Right lobe of liver (tissue), 6 donors: ENCODE data around the gene ZNF275. TPM values are rescaled to one million over a fixed set of nuclear protein-coding genes. Genes with fewer than 3 reads are reported as not detected.

ENCODE experiments used
- ATAC-seq, 4 donors: fragments of 200-7000 bp; cut with Tn5 transposase; one replicate each; pipeline ENCODE4 v1.9.1; 2020; ENCODE audit warnings: mild to moderate bottlenecking in 4 of 4, moderate library complexity in 4 of 4
- DNase-seq, 3 donors: peaks; one replicate each; pipeline ENCODE4 v3.0.0-alpha.2; 2020
- H3K27ac ChIP-seq, 3 donors: fragments of 200-600 bp; one replicate each; pipeline ENCODE4 v1.8.0; 2022
- H3K27me3 ChIP-seq, 2 donors: fragments of 200-600 bp; one replicate each; pipeline ENCODE4 v1.8.0; 2022
- H3K36me3 ChIP-seq, 4 donors: fragments of 200-600 bp; sonication (generic) in 1 of 4; one replicate each; pipeline versions ENCODE4 v1.5.1 to v1.8.0; 2017 to 2022; ENCODE audit warnings: control low read depth in 1 of 4
- H3K4me1 ChIP-seq, 4 donors: fragments of 200-600 bp; sonication (generic) in 1 of 4; one replicate each; pipeline versions ENCODE4 v1.5.1 to v1.8.0; 2017 to 2022; ENCODE audit warnings: control low read depth in 1 of 4
- H3K4me3 ChIP-seq, 3 donors: fragments of 200-600 bp; one replicate each; pipeline ENCODE4 v1.8.0; 2022
- H3K9me3 ChIP-seq, 4 donors: fragments of 200-600 bp; sonication (generic) in 1 of 4; one replicate each; pipeline versions ENCODE4 v1.5.1 to v1.8.0; 2017 to 2022; ENCODE audit warnings: control low read depth in 1 of 4
- POLR2A ChIP-seq: fragments of 450-650 bp; IDR thresholded peaks from one replicate; pipeline ENCODE4 v1.6.1; 2017; ENCODE audit warnings: antibody characterized with exemption, mild to moderate bottlenecking
- WGBS: methylation state at CpG from one replicate; pipeline ENCODE4 v1.1.6; 2018; ENCODE audit warnings: low coverage, low lambda C conversion rate; ENCODE audit not compliant: insufficient coverage; ENCODE audit errors: missing lambda C conversion rate; 5-methylcytosine and 5-hydroxymethylcytosine counted together
- intact Hi-C, 2 donors: fragments of 100-400 bp; cut with DNase I; formaldehyde crosslinking; loops; one replicate each; pipeline versions ENCODE4 v1.11.2 to v1.14.1; 2022
- total RNA-seq, 6 experiments: library from RNA; depleted of rRNA in 2 of 6; stranded (reverse); fragments of >200 nt in 2 of 6; fragmentation: NEBNext Ultra II Directional in 3 of 6; extraction: Animal tissue kit (Norgen Biotek cat#: 25700) in 3 of 6; gene quantifications; one replicate each; pipeline versions ENCODE4 v1.1.0 to v1.2.4, GENCODE V29; 2016 to 2023
- TF ChIP-seq, protein P1 (sequence below), 4 donors: fragments of 200-600 bp in 3 of 4; fragments of 450-650 bp in 1 of 4; IDR thresholded peaks; one replicate each; pipeline versions ENCODE4 v1.5.1 to v1.8.0; 2016 to 2022; ENCODE audit warnings: antibody characterized with exemption in 4 of 4, mild to moderate bottlenecking in 2 of 4
- donor health status: DM: no; HTN: yes; CAD: no.
- donor health status: DM: no; HTN: no; CAD: no.
- donor health status: DM: no; HTN: no; CAD: no.
- donor health status: DM: no; HTN: yes; CAD: no.
- donor health status: DM: no; HTN: yes; CAD: no.

ZNF275 gene
- total RNA-seq, 6 experiments from 2014 or later: 8.1 to 12.0 (median 10.3) TPM

DNA sequence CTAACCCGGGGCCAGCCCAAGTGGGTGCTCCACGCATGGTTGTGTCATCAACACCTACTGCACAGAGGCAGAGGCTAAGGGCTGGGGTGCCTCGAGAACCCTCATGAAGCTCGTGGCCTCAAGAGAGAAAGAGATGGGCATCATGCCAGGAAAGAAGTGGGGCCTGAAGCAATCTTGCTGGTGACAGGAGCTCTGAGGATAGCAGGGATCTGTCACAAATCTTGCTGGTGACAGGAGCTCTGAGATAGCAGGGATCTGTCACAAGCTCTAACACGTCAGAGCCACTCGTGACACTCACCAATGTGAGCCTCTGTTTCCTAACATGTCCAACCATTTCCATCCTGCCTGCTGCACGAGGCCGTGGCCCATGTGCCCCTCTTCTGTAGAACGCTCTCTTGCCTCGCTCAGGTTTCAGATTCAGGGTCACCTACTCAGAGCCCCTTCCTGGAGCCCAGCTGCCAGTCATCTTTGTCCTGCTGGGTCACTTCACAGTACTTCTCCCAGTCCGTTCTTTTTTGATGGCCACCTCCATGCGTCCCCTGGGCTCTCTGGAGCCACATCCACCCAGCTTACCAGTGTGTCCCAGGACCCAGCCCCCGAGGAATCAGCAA is 46.1 kb downstream of the ZNF275 start:
- H3K4me3 ChIP-seq: no peak overlapping the region
- H3K9me3 ChIP-seq: no peaks in the 10 kb centered on the region
- 71% methylated on average over 9 of the region's 13 CpGs for WGBS
- TF ChIP-seq, protein P1, sequence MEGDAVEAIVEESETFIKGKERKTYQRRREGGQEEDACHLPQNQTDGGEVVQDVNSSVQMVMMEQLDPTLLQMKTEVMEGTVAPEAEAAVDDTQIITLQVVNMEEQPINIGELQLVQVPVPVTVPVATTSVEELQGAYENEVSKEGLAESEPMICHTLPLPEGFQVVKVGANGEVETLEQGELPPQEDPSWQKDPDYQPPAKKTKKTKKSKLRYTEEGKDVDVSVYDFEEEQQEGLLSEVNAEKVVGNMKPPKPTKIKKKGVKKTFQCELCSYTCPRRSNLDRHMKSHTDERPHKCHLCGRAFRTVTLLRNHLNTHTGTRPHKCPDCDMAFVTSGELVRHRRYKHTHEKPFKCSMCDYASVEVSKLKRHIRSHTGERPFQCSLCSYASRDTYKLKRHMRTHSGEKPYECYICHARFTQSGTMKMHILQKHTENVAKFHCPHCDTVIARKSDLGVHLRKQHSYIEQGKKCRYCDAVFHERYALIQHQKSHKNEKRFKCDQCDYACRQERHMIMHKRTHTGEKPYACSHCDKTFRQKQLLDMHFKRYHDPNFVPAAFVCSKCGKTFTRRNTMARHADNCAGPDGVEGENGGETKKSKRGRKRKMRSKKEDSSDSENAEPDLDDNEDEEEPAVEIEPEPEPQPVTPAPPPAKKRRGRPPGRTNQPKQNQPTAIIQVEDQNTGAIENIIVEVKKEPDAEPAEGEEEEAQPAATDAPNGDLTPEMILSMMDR (IDR thresholded peaks at IDR 0.05): no peak
- no peak for TF ChIP-seq POLR2A
- DNase-seq (no peak), ATAC-seq (no peak)
- peaks cover 0 to 4% (median 0%) of the 10 kb centered on the region in 4 donors for H3K4me1 ChIP-seq
- H3K36me3 ChIP-seq: no peaks in the 10 kb centered on the region
- H3K27ac ChIP-seq: no peak overlapping the region
- no peaks in the 10 kb centered on the region for H3K27me3 ChIP-seq
- intact Hi-C loops: no loop called here

DNA sequence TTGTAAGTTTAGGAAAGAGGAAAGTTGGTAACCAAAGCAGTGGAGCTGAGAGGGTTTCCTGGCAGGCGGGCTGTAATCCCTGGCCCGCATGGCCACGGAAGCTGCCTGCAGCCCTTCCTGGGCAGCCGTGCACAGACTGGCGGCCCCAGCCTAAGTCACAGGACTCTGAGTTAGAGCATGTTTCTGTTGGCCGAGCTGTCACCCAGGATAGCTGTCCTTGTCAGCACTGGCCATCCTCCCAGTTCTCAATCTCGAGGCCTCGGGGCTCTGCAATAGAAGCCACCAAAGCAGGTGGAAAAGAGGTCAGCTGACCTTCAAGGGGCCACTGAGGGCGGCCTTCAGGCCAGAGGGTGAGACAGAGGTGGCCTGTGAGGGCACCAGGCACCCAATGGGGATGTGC is 46.7 kb downstream of the ZNF275 start:
- intact Hi-C loops: no loop called here
- DNase-seq (no peak), ATAC-seq (no peak)
- Histone ChIP-seq H3K36me3 (no peaks in the 10 kb centered on the region), H3K4me3 (no peak overlapping the region), H3K4me1 (peaks cover 0 to 4% (median 0%) of the 10 kb centered on the region in 4 donors), H3K27ac (no peak overlapping the region), H3K9me3 (no peaks in the 10 kb centered on the region), H3K27me3 (no peaks in the 10 kb centered on the region)
- 57% methylated on average over 2 of the region's 9 CpGs for WGBS
- TF ChIP-seq, protein P1 (IDR thresholded peaks at IDR 0.05): no peak
- TF ChIP-seq POLR2A: no peak

GRCh38 chrX:153381684-153382532 is 48.0 kb downstream of the ZNF275 start:
- H3K27ac ChIP-seq: no peak overlapping the region
- no peaks in the 10 kb centered on the region for H3K27me3 ChIP-seq
- DNase-seq: no peak
- intact Hi-C loops: no loop called here
- no peaks in the 10 kb centered on the region for H3K9me3 ChIP-seq
- WGBS: 59% methylated on average over 8 of the region's 12 CpGs
- TF ChIP-seq, protein P1 (IDR thresholded peaks at IDR 0.05): no peak
- TF ChIP-seq POLR2A: no peak
- H3K4me3 ChIP-seq: no peak overlapping the region
- peak; percentile 63 to 84 (median 70) for ATAC-seq
- H3K36me3 ChIP-seq: no peaks in the 10 kb centered on the region
- peaks cover 0 to 4% (median 0%) of the 10 kb centered on the region in 4 donors for H3K4me1 ChIP-seq

DNA sequence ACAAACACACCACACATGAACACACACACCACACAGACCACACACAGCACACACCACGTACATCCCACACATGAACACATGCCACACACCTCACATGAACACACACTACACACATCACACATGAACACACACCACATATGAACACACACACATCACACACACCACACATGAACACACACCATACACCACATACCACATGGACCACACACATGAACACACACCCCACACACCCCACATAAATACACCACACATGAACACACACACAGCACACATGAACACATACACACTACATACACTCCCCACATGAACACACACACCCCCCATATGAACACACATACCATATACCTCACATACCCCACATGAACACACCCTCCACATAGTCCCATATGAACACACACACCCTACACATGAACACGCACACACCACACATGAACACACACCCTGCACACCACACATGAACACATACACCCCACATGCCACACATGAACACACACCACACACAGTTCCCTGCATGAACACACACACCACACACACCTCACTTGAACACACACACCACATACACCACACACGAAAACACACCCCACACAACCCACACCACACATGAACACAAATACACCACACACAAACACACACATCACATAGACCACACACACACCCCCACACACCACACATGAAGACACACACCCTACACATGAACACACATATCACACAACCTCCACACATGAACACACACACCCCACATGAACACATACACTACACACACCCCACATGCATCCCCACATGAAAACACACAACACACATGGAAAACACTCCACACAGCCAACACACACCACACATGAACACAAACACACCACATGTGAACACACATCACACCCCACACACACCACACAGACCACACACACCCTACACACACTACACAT is 48.9 kb downstream of the ZNF275 start:
- no peaks in the 10 kb centered on the region for H3K27me3 ChIP-seq
- ATAC-seq: no peak
- H3K4me3 ChIP-seq: no peak overlapping the region
- intact Hi-C loops: no loop called here
- no peak overlapping the region for H3K27ac ChIP-seq
- H3K9me3 ChIP-seq: no peaks in the 10 kb centered on the region
- peaks cover 0 to 4% (median 0%) of the 10 kb centered on the region in 4 donors for H3K4me1 ChIP-seq
- H3K36me3 ChIP-seq: no peaks in the 10 kb centered on the region
- DNase-seq: no peak
- TF ChIP-seq, protein P1 (IDR thresholded peaks at IDR 0.05): no peak
- no peak for TF ChIP-seq POLR2A
- WGBS: 59% methylated on average over 3 of the region's 3 CpGs
